ENCODE data around the gene ASTN1.

The ASTN1 gene

GRCh38 chr1:176820391-176821031 lies 344.0 kb downstream of the ASTN1 start:
- no peak for FAIRE-seq

GRCh38 chr1:176816232-176816631 lies 348.3 kb downstream of the ASTN1 start:
- no peak for FAIRE-seq

DNA sequence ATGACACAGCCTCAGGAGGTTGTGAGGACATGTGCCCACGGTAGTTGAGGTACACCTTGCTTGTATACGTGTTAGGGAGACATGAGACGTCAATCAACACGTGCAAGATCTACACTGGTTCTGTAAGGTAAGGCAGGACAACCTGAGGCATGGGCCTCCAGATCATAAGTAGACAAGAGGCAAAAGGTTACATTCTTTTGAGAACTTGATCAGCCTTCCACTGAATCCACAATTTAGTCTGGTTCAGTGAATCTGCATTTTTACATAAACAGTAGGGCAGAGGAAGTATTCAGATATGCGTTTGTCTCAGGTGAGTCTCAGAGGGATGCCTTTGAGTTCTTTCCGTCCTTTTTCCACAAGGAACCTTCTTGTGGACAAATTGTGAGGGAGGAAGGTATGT lies 348.9 kb downstream of the ASTN1 start:
- FAIRE-seq: no peak

DNA sequence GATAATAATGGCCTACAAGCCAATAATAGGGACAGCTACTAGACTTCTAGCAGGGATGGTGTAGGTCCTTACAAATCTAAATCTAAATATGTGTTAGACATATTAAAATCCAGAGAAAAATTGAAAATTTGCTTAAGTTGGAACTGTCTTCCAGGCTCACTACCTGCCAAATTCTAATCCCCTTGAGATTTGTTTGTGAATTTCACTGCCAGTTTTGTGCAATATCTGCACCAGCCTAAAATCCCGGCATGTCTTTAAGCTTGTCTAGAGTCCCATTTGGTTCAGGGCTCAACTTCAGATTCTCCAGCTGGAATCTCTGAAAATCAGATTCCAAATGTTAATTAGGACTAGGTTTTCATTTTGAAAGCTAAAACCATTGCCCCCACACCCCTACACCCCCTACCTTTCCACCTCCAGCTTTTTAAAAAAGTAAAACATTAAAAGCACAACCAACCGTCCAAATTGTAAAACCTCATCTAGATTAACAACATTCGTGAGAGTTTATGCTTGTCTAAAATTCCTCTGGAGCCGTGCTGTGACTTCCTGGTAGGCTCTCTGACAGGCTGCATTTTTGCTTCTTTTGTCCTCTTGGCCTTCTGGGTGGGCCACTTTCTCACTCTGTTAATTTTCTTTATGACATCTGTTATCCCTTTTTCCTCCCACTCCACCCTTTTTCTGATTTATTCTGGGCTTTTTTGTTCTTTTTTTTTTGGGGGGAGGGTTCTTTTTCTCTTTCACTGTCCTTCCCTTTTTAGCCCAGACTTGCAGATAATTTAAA lies 352.8 kb downstream of the ASTN1 start:
- no peak for FAIRE-seq

GRCh38 chr1:176809292-176809691 lies 355.2 kb downstream of the ASTN1 start:
- FAIRE-seq: no peak
